Hepatocyte (in vitro differentiated cells): ENCODE measurements around the gene ZCCHC9. TPM values are rescaled to one million over a fixed set of nuclear protein-coding genes. Genes with fewer than 3 reads are reported as not detected.

Source experiments
- DNase-seq: peaks from one replicate; pipeline ENCODE4 v3.0.0-alpha.2; 2016; ENCODE audit warnings: low spot score
- H2AFZ ChIP-seq: fragments of 200-600 bp; sonication (generic); 2 replicates; pipeline ENCODE4 v1.6.0; 2016; ENCODE audit warnings: antibody characterized with exemption, mild to moderate bottlenecking
- H3K27ac ChIP-seq: fragments of 200-600 bp; sonication (generic); 2 replicates; pipeline ENCODE4 v1.5.1; 2016; ENCODE audit warnings: mild to moderate bottlenecking
- H3K27me3 ChIP-seq: fragments of 200-600 bp; sonication (generic); 2 replicates; pipeline ENCODE4 v1.6.1; 2016
- H3K36me3 ChIP-seq: fragments of 200-600 bp; sonication (generic); replicated peaks from 2 replicates; pipeline ENCODE4 v1.5.1; 2016; ENCODE audit warnings: low read depth; ENCODE audit not compliant: insufficient read depth
- H3K4me1 ChIP-seq: fragments of 200-600 bp; sonication (generic); 2 replicates; pipeline ENCODE4 v1.5.1; 2016; ENCODE audit warnings: mild to moderate bottlenecking, moderate library complexity; ENCODE audit not compliant: insufficient read depth
- H3K4me2 ChIP-seq: fragments of 200-600 bp; sonication (generic); 2 replicates; pipeline ENCODE4 v1.6.0; 2016
- H3K4me3 ChIP-seq: fragments of 200-600 bp; sonication (generic); 2 replicates; pipeline ENCODE4 v1.5.1; 2016; ENCODE audit warnings: mild to moderate bottlenecking
- H3K79me2 ChIP-seq: fragments of 200-600 bp; sonication (generic); 2 replicates; pipeline ENCODE4 v1.6.0; 2017; ENCODE audit warnings: mild to moderate bottlenecking
- H3K9me2 ChIP-seq: fragments of 200-600 bp; sonication (generic); replicated peaks from 2 replicates; pipeline ENCODE4 v1.6.0; 2017; ENCODE audit warnings: mild to moderate bottlenecking; ENCODE audit not compliant: insufficient read depth
- H3K9me3 ChIP-seq: fragments of 200-600 bp; sonication (generic); 2 replicates; pipeline ENCODE4 v1.5.1; 2016; ENCODE audit warnings: low read depth, mild to moderate bottlenecking
- H4K20me1 ChIP-seq: fragments of 200-600 bp; sonication (generic); 2 replicates; pipeline ENCODE4 v1.6.0; 2016; ENCODE audit warnings: mild to moderate bottlenecking; ENCODE audit not compliant: insufficient read depth, poor library complexity, severe bottlenecking
- CTCF ChIP-seq: fragments of 200-600 bp; sonication (generic); IDR thresholded peaks from 2 replicates; pipeline ENCODE4 v1.5.1; 2016; ENCODE audit warnings: antibody characterized with exemption, mild to moderate bottlenecking; ENCODE audit not compliant: poor library complexity
- EZH2 ChIP-seq: fragments of 200-600 bp; sonication (generic); IDR thresholded peaks from 2 replicates; pipeline ENCODE4 v1.6.1; 2016; ENCODE audit warnings: antibody characterized with exemption, mild to moderate bottlenecking, borderline replicate concordance
- EZH2phosphoT487 ChIP-seq: fragments of 200-600 bp; sonication (generic); IDR thresholded peaks from one replicate; pipeline ENCODE4 v1.6.1; 2018; ENCODE audit warnings: antibody characterized with exemption, mild to moderate bottlenecking, low read depth, moderate library complexity; ENCODE audit not compliant: unreplicated experiment, severe bottlenecking
- WGBS: methylation state at CpG from one replicate; pipeline ENCODE4 v1.1.6; 2016; ENCODE audit warnings: low lambda C conversion rate; ENCODE audit errors: missing lambda C conversion rate; 5-methylcytosine and 5-hydroxymethylcytosine counted together
- polyA plus RNA-seq: library from polyadenylated mRNA; unstranded; fragments of >200 nt; fragmentation: Nextera tagmentation; extraction: Ambion mirVana; gene quantifications from 2 replicates; pipeline ENCODE4 v1.2.1, GENCODE V29; 2016
- total RNA-seq: library from RNA; depleted of rRNA; stranded (reverse); fragments of >200 nt; gene quantifications from 2 replicates; pipeline ENCODE4 v1.2.3, GENCODE V29; 2014

Gene ZCCHC9
- total and polyA plus RNA-seq, 2 experiments from 2014 or later, result 22.8 to 35.2 TPM

- Histone ChIP-seq H3K4me3 (no peak overlapping the region), H4K20me1 (no peaks in the 10 kb centered on the region), H3K4me2 (no peak overlapping the region), H3K36me3 (no peaks in the 10 kb centered on the region), H3K27ac (no peak overlapping the region), H3K9me2 (no peaks in the 10 kb centered on the region), H2AFZ (no peak overlapping the region), H3K27me3 (no peaks in the 10 kb centered on the region), H3K9me3 (no peaks in the 10 kb centered on the region), H3K79me2 (no peaks in the 10 kb centered on the region), H3K4me1 (no peaks in the 10 kb centered on the region)
- DNase-seq, result no peak
- 90% methylated on average over 2 of the region's 2 CpGs for WGBS
- no peak for TF ChIP-seq EZH2phosphoT487
- TF ChIP-seq CTCF, result no peak
- no peak for TF ChIP-seq EZH2
These were observed 16.1 kb downstream of the ZCCHC9 start for GRCh38 chr5:81317536-81317935.

GRCh38 chr5:81326554-81326953 is 25.2 kb downstream of the ZCCHC9 start:
- Histone ChIP-seq H3K27ac (no peak overlapping the region), H3K79me2 (no peaks in the 10 kb centered on the region), H4K20me1 (no peaks in the 10 kb centered on the region), H3K4me2 (no peak overlapping the region), H3K36me3 (no peaks in the 10 kb centered on the region), H3K4me1 (no peaks in the 10 kb centered on the region), H3K4me3 (no peak overlapping the region), H3K9me2 (no peaks in the 10 kb centered on the region), H3K9me3 (no peaks in the 10 kb centered on the region), H3K27me3 (no peaks in the 10 kb centered on the region), H2AFZ (no peak overlapping the region)
- TF ChIP-seq EZH2, result no peak
- TF ChIP-seq EZH2phosphoT487, result no peak
- no peak for TF ChIP-seq CTCF
- 97% methylated on average over 2 of the region's 2 CpGs for WGBS
- DNase-seq, result no peak

- no peak overlapping the region for H2AFZ ChIP-seq
- H3K79me2 ChIP-seq, result no peaks in the 10 kb centered on the region
- H3K4me2 ChIP-seq, result no peak overlapping the region
- no peak overlapping the region for H3K4me3 ChIP-seq
- DNase-seq, result no peak
- no peaks in the 10 kb centered on the region for H3K9me2 ChIP-seq
- no peaks in the 10 kb centered on the region for H3K36me3 ChIP-seq
- H3K9me3 ChIP-seq, result no peaks in the 10 kb centered on the region
- H4K20me1 ChIP-seq, result no peaks in the 10 kb centered on the region
- H3K4me1 ChIP-seq, result no peaks in the 10 kb centered on the region
- no peak overlapping the region for H3K27ac ChIP-seq
- no peak for TF ChIP-seq EZH2phosphoT487
- no peak for TF ChIP-seq CTCF
- TF ChIP-seq EZH2, result no peak
- 89% methylated on average over 14 of the region's 14 CpGs for WGBS
- no peaks in the 10 kb centered on the region for H3K27me3 ChIP-seq
These were observed 33.1 kb downstream of the ZCCHC9 start for GRCh38 chr5:81334304-81335061.
